Measurements from ENCODE around the gene RNLS. TPM values are rescaled to one million over a fixed set of nuclear protein-coding genes. Genes with fewer than 3 reads are reported as not detected.

Gene RNLS
- total RNA-seq, 4 donors from 2014 or later: 7.8 to 37.2 (median 26.2) TPM

GRCh38 chr10:88530093-88530492 lies 53.0 kb downstream of the RNLS start:
- H3K4me3 ChIP-seq: no peak overlapping the region
- H3K36me3 ChIP-seq: no peaks in the 10 kb centered on the region
- H3K9me3 ChIP-seq: no peaks in the 10 kb centered on the region
- peaks cover 0 to 4% (median 2%) of the 10 kb centered on the region in 4 donors for H3K4me1 ChIP-seq
- 87 to 100% methylated on average over 2 of the region's 2 CpGs for WGBS, 2 donors
- TF ChIP-seq EP300 (IDR thresholded peaks at IDR 0.05) (no peak), POLR2A (IDR thresholded peaks at IDR 0.05) (no peak), CTCF (IDR thresholded peaks at IDR 0.05) (no peak)
- no peaks in the 10 kb centered on the region for H3K27me3 ChIP-seq
- H3K27ac ChIP-seq: no peak overlapping the region
- DNase-seq (ENCODE audit: low spot score in 2 of 2): no peak

- Histone ChIP-seq H3K27ac (no peak overlapping the region), H3K27me3 (no peaks in the 10 kb centered on the region), H3K4me3 (no peak overlapping the region), H3K4me1 (peaks cover 0 to 4% (median 2%) of the 10 kb centered on the region in 4 donors), H3K36me3 (no peaks in the 10 kb centered on the region), H3K9me3 (no peaks in the 10 kb centered on the region)
- DNase-seq (ENCODE audit: low spot score in 2 of 2): no peak
- 56 to 75% methylated on average over 4 of the region's 4 CpGs for WGBS, 2 donors
- no peak for TF ChIP-seq EP300 (IDR thresholded peaks at IDR 0.05)
- TF ChIP-seq CTCF (IDR thresholded peaks at IDR 0.05): no peak
- TF ChIP-seq POLR2A (IDR thresholded peaks at IDR 0.05): no peak
Observed at GRCh38 chr10:88528806-88529570, 54.1 kb downstream of the RNLS start.

GRCh38 chr10:88528201-88528600 lies 54.9 kb downstream of the RNLS start:
- no peak for DNase-seq (ENCODE audit: low spot score in 2 of 2)
- H3K27me3 ChIP-seq: no peaks in the 10 kb centered on the region

GRCh38 chr10:88527245-88527644 lies 55.9 kb downstream of the RNLS start:
- H3K4me3 ChIP-seq: no peak overlapping the region
- DNase-seq (ENCODE audit: low spot score in 2 of 2): no peak
- 95 to 100% methylated on average over 1 of the region's 1 CpG for WGBS, 2 donors
- no peaks in the 10 kb centered on the region for H3K36me3 ChIP-seq
- peaks cover 0 to 14% (median 3%) of the 10 kb centered on the region in 4 donors for H3K4me1 ChIP-seq
- no peaks in the 10 kb centered on the region for H3K27me3 ChIP-seq
- H3K9me3 ChIP-seq: no peaks in the 10 kb centered on the region
- H3K27ac ChIP-seq: no peak overlapping the region
- no peak for TF ChIP-seq EP300 (IDR thresholded peaks at IDR 0.05)

More at GRCh38 chr10:88528201-88528600, 54.9 kb downstream of the RNLS start:
- H3K4me1 ChIP-seq: peaks cover 0 to 7% (median 2%) of the 10 kb centered on the region in 4 donors
- no peak overlapping the region for H3K4me3 ChIP-seq
- H3K9me3 ChIP-seq: no peaks in the 10 kb centered on the region
- H3K36me3 ChIP-seq: no peaks in the 10 kb centered on the region
- H3K27ac ChIP-seq: no peak overlapping the region
- TF ChIP-seq CTCF (IDR thresholded peaks at IDR 0.05) (no peak), EP300 (IDR thresholded peaks at IDR 0.05) (no peak), POLR2A (IDR thresholded peaks at IDR 0.05) (no peak)

GRCh38 chr10:88526501-88527105 lies 56.5 kb downstream of the RNLS start:
- no peaks in the 10 kb centered on the region for H3K27me3 ChIP-seq
- peaks cover 0 to 16% (median 3%) of the 10 kb centered on the region in 4 donors for H3K4me1 ChIP-seq
- TF ChIP-seq POLR2A (IDR thresholded peaks at IDR 0.05) (no peak), EP300 (IDR thresholded peaks at IDR 0.05) (no peak), CTCF (IDR thresholded peaks at IDR 0.05) (no peak)
- no peak for DNase-seq (ENCODE audit: low spot score in 2 of 2)
- no peaks in the 10 kb centered on the region for H3K36me3 ChIP-seq
- no peaks in the 10 kb centered on the region for H3K9me3 ChIP-seq
- no peak overlapping the region for H3K4me3 ChIP-seq
- 82 to 88% methylated on average over 3 of the region's 3 CpGs for WGBS, 2 donors
- no peak overlapping the region for H3K27ac ChIP-seq

Data from tibial nerve (tissue), 4 donors.